ENCODE results near the gene IL1B. TPM values are rescaled to one million over a fixed set of nuclear protein-coding genes. Genes with fewer than 3 reads are reported as not detected.

The IL1B gene
- total and polyA plus RNA-seq, 2 donors (not counting 3 experiments of a cell fraction or from before 2014, with no cell fraction given): 0.25 TPM; not detected in 1

DNA sequence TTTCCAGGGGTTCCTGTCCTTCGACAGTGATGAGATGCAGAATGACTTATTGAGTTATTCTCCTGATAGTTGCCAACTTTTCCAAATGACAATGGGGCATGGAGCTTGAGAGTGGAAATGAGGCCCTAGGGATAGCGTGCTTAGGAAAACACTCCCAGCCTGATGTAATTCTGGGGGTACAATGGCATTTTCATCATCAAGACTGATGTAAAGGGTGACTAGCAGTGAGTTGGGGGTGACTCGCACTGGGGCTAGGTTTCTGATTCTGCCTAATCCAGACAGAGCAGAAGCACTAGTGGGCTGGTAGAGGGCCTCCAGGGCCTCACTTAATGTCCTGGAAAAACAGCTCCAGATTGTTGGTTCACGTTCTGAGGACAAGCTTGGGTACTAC, 40.4 kb upstream of the IL1B start:
- CTCF ChIA-PET: interaction anchor here (1.4 kb wide), 1 partner anchor 127 kb away, joined by 8 read pairs; no protein-coding TSS in a partner anchor
- no peak overlapping the region for H3K4me3 ChIP-seq (replicated peaks in 1 of 3; ENCODE audit: insufficient read depth in 1 of 3, low read depth in 1 of 3, low read length in 3 of 3)
- H3K9me3 ChIP-seq (replicated peaks; ENCODE audit: control insufficient read depth, insufficient read depth, low read length): no peaks in the 10 kb centered on the region
- no TSS peak for BruUV-seq (replicated peaks)
- no peak for DNase-seq (ENCODE audit: low read depth, low spot score)
- peaks cover 3 to 5% of the 10 kb centered on the region in 2 experiments for H3K27me3 ChIP-seq (ENCODE audit: control insufficient read depth in 2 of 2, insufficient read depth in 2 of 2, low read length in 2 of 2)
- H4K20me1 ChIP-seq (replicated peaks; ENCODE audit: control insufficient read depth, extremely low read depth, insufficient read depth, low read length): no peaks in the 10 kb centered on the region
- no peaks in the 10 kb centered on the region for H3K9me1 ChIP-seq (replicated peaks; ENCODE audit: control insufficient read depth, extremely low read depth, insufficient read depth, low read length)
- no peaks in the 10 kb centered on the region for H3K36me3 ChIP-seq (ENCODE audit: control insufficient read depth in 2 of 2, extremely low read depth in 1 of 2, insufficient read depth in 2 of 2, low read length in 2 of 2)
- intact Hi-C loops (cut with micrococcal nuclease): no loop called here
- no peak overlapping the region for H3K4me2 ChIP-seq (ENCODE audit: insufficient read depth, low read length)
- no peak overlapping the region for H2AFZ ChIP-seq (ENCODE audit: low read depth, low read length)
- no peaks in the 10 kb centered on the region for H3K79me2 ChIP-seq (ENCODE audit: control insufficient read depth, insufficient read depth, low read length)
- H3K4me1 ChIP-seq (ENCODE audit: control insufficient read depth, extremely low read depth, insufficient read depth, low read length): peaks cover 23% of the 10 kb centered on the region
- H3K27ac ChIP-seq (ENCODE audit: insufficient read depth, low read depth, low read length): no peak overlapping the region
- H3K9ac ChIP-seq (replicated peaks; ENCODE audit: extremely low read depth, insufficient read depth, low read length): no peak overlapping the region
- POLR2A ChIA-PET: no interaction called here
- dilution Hi-C loops (cut with MboI; ENCODE audit: extremely low pct_ligation_motif_present, low sequenced_read_pairs): no loop called here
- no peak for TF ChIP-seq FOS (IDR thresholded peaks at IDR 0.05; ENCODE audit: borderline replicate concordance, insufficient read depth, low read length)
- no peak for TF ChIP-seq GATA2 (IDR thresholded peaks at IDR 0.05; ENCODE audit: insufficient read depth, insufficient read length, low read depth, low read length)
- no peak for TF ChIP-seq CTCF (IDR thresholded peaks at IDR 0.05; ENCODE audit: extremely low read depth in 1 of 2, insufficient read depth in 1 of 2, low read depth in 1 of 2, low read length in 2 of 2)
- TF ChIP-seq POLR2A (IDR thresholded peaks at IDR 0.05; ENCODE audit: low read depth, low read length): no peak
- no peak for TF ChIP-seq MAX (IDR thresholded peaks at IDR 0.05; ENCODE audit: insufficient read depth, insufficient read length)
- TF ChIP-seq EZH2 (IDR thresholded peaks at IDR 0.05; ENCODE audit: borderline replicate concordance, low read depth, low read length, severe bottlenecking): no peak
- no peak for TF ChIP-seq POLR2AphosphoS5 (IDR thresholded peaks at IDR 0.05; ENCODE audit: insufficient read depth, low read depth, low read length)
- no peak for TF ChIP-seq MYC (IDR thresholded peaks at IDR 0.05; ENCODE audit: low read depth, low read length)
- no peak for TF ChIP-seq JUN (IDR thresholded peaks at IDR 0.05; ENCODE audit: borderline replicate concordance, insufficient read depth, insufficient read length, low read depth)
- FAIRE-seq: no peak
